CD4-positive, alpha-beta T cell treated with Interleukin-6 for 4 hours (primary cell): Measurements from ENCODE around the gene FGFR2.

ENCODE experiments used
- DNase-seq: peaks from one replicate; pipeline ENCODE4 v3.0.0-alpha.2; 2020; ENCODE audit warnings: mixed read lengths

The FGFR2 gene

DNA sequence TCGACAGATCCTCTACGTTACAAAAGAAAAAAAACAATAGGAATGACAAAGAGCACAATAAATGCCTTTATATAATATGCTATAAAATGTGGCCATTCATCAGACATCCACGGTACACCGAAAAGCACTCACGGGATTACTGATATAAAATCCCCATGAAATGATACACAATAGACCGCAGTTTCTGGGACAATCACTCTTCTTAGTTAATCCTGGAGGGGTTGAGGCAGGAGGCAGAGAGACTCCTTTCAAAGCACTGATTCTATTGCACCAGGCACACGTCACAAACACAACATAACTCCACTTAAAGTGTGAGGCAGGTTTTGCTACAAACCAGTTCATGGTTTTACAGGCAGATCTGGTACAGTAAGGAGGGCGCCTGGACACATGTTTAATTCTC, 113.8 kb downstream of the FGFR2 start:
- DNase-seq, result no peak

DNA sequence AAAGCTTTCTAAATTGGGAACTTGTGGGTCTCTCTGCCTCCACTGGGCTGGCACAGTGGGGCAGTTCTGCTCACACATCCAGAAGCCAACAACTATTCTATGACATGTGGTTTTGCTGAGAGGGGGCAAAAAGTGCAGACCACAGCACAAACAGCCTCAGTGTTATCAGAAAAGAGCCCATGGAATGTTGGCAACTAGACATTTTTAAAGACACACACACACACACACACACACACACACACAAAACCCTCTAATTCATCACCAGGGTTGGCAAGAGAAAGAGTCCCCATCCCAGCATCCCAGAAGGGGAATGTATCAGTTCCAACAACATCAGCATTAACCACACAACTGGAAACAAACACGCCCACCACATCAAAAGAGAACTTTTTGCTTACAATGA, 117.1 kb downstream of the FGFR2 start:
- DNase-seq, result no peak

DNA sequence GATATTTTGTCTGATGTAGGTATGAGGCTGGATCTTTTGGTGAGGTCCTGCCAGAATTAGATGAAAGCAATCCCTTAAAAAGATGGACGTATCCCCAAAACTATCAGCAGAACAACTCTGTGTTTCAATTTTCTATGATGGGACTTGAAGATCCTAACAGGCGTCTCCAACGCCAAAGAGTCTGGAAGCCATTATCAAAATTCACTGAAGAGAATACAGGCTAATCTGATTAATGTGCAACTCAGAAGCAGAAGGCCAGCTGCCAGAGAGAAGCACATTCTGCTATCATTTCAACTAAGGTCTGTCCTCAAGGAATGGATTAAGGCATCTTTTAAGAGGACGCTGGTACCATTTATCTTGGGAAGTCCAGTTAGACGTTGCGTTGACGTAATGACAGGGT, 119.7 kb downstream of the FGFR2 start:
- no peak for DNase-seq

DNA sequence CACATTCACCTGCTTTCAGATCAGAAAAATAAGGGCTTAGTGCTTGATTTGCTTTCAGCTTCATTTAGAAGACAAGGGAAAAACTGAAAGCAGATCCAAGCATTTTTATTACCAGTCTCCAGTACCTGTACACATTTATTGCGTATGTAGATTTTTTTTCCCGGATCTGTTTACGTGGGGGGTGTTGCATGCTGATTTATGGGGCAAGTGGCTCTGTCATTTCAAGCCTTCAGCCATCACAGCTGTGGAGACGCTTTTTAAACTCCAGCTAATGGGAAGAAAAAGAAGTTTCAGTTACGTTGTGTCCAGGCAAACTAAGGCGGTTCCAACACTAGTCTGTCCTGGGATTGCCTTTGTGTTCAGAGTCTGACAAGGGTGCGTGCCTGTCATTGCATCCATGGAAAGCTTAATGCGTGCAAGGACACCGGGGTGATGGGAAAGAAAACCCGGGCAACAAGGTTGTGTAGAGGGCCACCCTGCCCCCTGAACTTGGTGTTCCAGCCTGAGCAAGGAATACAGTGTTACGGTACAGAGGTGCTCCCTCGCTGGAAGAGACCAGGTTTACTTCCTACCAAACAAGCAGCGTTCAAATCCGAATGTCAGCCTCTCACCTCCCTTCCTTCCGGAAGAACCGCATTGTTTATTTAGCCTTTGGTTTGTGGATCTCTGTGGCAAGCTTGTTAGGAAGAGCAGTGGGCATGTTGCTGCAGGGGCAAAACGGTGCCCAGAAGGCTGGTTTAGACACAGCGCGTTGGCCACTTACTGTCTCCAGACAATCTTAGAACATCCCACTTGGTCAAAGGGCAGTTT, 128.2 kb downstream of the FGFR2 start:
- DNase-seq, result no peak

DNA sequence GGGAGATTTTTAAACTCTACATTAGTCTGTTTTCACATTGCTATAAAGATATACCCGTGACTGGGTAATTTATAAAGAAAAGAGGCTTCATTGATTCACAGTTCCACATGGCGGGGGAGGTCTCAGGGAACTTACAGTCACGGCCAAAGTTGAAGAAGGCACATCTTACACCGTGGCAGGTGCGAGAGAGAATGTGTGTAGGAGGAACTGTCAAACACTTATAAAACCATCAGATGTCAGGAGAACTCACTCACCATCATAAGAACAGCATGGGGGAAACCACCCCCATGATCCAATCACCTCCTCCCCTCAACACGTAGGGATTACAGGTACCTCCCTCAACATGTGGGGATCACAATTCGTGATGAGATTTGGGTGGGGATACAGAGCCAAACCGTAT, 129.5 kb downstream of the FGFR2 start:
- no peak for DNase-seq

DNA sequence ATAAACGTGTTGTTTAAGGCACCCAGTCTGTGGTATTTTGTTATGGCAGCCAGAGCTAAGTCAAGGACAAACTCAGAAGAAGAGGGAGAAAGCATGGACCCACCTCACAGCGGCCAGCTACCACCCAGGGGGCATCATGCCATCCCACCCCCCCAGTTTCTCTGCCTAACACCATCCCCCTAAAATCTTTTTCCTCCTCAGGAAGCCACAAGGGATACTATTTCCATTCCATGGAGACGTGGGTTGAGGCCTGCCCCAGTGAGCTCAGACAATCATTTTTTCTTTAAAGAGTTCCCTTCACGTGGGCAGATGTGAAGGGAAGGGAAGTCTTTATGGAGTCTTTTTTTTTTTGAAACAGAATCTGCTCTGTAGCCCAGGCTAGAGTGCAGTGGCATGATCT, 131.8 kb downstream of the FGFR2 start:
- no peak for DNase-seq

DNA sequence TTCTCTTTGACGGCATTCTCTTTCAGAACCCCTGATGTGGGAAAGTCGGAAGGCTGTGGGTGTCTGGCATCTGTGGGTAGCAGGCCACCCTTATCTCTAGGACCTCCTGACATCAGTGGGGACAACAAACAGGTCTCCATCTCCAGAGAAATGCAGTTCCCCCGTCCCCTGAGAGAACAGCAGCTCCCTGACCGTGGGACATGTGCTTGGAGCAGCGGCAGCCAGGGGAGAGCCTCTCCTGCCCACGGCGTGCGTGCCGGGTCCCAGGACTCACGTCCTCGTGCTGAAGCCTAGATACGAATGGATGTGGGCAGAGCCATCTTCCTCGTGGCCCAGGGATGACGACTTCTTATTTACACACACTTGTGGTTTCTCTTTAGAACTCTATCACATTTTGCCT, 133.0 kb downstream of the FGFR2 start:
- no peak for DNase-seq

DNA sequence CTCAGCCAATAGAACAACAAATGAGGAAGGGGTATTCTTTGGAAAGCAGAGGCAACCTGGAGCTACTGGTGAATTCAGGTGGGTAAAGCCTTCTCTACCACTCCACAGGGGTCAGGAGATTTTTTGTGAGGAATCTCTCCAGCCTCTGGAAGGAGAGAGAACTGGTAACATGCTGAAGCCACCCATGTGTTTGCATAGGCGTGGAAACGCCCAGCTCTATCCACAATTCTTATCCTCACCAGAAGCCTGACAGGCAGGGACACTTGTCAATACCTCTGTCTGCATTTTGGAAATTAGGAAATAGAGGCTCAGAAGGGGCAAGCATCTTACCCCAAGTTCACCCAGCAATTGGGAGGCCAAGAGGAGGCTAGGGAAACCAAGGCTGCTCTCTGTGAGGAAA, 133.7 kb downstream of the FGFR2 start:
- no peak for DNase-seq

DNA sequence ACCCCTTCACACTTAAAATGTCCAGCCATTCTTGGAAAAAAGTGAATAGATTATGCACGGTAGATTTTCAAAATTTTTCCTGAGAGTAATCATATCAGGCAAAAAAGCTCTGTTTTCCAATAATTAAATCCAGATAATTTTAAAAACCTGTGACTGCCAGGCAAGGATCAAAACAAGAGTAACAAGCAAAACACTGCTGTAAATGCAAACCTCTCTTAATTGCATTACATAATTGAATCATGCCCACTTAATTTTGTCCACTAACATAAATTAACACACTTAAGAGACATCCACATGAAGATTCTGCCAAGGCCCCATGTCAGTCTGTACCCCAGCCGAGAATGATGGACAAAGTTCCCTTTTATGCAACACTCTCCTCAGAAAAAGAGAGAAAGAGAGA, 135.3 kb downstream of the FGFR2 start:
- DNase-seq, result no peak

DNA sequence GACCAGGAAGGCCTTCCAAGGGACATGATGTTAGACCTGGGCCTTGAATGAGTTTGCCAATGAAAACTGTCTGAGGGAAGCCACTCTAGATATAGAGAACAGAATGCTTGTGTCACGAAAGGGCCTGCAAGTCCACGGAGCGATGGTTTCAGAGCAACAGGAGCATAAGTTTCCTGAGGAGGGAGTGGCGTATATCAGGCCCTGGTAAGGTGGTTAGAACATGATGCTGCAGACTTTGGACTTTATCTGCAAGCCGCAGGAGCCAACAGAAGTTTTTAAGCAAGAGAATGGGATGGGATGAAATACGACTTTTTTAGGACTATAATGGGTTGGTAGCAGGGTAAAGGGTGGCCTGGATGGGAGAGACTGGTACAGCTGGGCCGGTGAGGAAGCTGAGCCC, 136.0 kb downstream of the FGFR2 start:
- no peak for DNase-seq

DNA sequence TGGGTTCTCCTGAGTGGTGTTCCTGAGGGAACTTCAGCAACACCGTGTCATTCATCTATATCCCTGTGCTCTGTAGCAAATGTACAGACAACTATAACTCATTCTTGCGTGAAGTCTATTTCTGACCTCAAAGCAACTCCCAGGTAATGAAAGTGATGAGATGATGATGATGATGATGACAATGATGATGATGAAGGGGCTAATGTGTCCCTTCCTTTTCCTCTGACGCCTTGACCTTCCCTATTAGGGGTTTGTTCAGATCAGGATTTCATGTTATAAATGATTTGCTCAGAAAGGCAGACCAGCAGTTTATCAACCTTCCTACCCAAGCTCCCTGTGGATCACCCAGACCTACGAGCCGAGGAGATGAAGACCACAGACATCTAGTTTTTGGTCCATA, 136.9 kb downstream of the FGFR2 start:
- DNase-seq, result no peak

DNA sequence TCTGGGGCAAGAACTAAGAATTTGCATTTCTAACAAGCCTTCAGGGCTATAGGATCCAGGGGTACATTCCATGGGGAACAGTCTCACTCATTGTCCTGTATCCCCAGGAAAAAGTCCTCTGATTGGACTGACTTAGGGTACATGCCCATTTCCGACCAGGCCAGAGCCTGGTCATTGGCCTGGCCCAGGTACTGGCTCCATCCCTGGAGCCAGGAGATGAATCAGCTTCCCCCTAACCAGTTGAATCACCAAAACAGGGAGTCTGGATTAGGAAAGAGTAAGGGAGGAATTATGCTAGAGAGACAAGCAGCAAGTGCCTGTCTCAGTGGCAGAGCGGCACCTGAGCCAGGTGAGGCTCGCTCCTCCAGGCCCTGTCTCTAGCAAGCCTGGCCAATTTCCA, 137.5 kb downstream of the FGFR2 start:
- no peak for DNase-seq

DNA sequence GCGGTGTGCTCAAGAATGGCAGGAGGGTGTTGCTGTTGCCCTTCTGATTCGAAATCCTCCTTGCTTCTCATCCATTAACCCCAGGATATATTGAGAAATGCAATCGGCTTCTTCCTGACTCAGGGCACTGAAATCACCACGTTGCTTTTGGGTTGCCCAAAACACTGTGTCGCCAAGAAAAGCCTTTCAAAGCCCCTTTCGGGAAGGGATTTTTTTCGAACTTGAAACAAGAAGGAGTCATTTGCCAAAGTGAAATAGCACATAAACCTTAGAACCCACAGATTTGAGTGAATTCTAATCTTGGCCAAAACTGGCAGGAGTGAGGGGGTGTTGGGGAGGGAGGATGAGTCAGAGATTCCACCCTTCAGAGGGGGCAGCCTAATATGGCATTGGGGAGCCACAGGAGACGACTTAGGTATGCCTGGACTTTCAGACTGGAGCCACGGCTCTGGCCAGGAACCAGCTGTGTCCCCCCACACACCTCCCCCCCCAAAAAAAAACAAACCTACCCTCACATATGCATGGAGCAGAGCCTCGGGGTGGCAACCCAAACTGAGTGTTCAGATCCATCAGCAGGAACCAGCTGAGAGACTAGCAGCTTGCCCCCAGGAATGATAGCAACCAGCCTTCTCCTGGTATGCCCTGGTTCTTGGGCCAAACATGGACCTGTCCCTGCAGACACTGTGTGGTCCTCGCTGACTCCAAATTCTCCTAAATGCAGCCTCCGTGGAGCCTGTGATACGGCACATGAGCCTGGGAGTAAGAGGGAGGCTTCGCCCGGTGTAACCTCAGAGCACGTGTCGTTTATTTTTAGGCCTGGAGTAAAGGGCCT, 138.4 kb downstream of the FGFR2 start:
- DNase-seq, result no peak

DNA sequence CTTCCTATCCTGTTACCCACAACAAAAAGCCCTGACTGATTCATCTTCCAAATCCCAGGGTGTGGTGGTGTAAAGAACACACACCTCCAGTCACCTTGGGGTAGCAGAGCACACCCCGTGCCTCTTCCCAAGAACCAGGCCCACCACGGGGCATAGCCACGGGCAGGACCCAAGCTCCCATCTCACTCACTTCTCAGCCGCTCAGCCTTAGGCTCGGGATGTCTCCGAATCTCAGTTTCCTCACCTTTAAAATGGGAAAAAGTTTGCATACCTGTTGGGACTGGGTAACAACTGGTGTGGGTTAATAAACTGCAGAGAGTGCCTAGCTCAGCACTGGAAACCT, 139.0 kb downstream of the FGFR2 start:
- no peak for DNase-seq

DNA sequence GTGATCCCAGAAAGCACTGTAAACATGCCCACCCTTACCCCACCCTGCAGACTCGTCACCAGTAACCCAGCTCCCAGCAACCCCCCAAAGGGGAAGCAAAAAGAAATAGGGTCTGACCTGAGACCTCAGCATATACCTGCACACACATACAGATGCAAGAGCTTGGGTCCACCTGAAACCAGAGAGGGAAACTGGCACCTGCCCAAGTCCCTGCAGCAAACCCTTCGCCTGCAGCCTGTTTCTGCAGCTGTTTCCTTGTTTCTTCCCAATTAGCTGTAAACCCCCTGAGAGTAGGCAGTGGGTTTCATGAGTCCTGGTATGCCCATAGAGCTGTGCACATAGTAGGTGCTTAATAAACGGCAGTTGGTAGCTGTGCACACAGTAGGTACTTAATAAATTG, 140.5 kb downstream of the FGFR2 start:
- no peak for DNase-seq

DNA sequence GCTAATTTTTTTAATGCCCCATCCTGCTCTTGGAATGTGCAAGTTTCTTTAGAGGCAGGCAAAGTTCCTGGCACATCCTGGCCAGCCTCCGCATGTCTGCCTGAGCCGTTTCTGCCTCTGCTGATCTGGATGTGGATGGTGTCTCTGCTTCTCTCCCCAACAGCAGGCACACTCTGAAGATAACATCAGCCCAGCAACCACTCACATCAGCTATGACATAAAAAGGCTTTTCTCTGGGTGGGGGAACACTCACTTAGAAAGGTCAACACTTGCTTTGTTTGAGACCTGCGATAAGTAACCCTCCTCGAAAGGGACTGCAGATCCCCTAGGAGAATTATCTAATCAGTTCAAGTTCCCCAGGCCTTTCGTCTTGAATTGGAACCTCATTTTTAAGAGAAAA, 142.9 kb downstream of the FGFR2 start:
- no peak for DNase-seq

DNA sequence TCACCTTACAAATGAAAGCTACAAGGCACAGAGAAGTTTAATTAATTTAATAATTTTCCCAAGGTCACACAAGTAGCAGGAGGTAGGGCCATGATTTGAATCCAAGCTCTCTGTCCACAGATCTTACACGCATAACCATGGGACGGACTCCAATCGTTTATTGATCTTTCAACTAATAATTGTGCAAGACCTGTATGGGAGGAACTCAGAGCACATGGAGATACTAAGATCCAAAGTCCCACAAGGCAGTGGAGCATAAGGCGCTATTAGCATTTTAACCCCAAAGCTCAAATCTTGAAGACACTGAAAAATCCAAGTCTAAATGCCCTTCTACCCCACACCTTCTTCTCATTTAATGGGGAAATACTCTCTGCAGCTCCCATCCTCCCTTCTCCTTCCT, 143.5 kb downstream of the FGFR2 start:
- no peak for DNase-seq

DNA sequence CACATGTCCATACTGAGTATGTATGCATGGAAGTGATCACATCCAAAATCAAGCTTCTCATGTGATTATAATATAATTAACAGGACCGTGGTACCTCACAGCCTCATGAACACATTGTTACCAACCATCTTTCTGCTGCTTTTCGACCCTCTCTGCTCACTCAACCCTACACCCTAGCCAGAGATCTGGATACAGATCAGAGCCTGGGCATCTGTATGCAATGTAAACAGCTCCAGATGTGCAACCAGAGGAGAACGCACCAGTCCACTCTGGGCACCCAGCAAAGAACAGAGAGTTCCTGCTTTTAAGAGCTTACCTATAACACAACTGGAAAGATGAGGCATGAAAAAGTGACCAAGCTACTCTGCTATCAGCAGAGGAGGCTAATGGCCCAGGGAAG, 145.1 kb downstream of the FGFR2 start:
- no peak for DNase-seq

DNA sequence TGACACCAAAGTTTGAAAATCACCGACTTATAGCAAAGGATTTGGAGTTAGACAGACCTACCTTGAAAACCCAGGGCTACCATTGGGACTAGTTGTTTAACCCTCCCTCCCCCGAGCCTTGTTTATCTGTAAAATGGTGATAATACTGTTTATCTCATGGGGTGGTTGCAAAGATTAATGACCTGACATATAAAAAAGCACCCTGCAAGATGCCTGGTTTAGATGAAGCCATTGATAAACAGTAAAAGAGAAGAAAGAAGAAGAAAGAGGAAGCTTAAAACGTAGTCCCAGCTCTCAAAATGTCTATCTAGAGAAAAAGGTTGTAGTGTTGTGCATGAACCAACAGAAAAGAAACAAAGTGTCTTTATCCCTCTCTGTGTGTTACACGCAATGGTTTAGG, 145.7 kb downstream of the FGFR2 start:
- no peak for DNase-seq

DNA sequence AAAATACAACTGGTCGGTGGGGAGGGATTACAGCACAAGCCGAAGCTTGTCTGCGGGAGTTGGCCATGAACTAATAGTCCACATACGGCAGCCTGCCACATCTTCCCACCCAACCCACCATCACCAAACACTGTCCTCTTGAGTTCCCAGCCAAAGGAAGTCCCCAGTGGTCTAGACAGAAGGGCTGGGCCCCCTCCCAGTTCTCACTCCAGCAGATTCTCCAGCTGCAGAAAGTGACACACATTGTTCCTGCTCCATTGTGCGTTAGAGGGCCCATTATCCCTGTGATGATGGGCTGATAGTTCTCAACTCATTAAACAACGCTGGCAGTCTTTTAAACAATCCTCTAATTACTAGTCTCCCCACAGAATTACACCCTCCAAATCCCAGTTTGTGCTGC, 148.0 kb downstream of the FGFR2 start:
- DNase-seq, result no peak

DNA sequence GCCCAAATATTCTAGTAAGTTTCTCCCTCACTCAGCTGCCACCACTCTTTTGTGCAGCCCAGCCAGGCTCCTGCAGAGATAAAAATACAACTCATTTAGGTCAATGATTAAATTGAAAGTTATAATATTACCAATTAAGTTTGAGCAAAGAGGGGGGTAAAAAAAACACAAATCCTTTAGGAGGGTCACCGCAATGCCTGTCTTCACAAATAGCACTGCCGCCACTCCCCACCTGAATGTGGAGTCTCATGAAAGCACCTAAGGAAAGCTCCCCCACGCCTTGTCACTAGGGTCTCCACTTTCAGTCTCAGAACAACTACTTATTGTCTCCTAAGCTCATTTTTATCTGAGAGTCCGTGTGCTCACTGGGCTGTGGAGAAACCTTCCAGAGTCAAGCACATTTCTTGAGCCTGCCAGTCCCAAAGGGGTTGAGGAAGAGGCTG, 148.7 kb downstream of the FGFR2 start:
- DNase-seq, result no peak

DNA sequence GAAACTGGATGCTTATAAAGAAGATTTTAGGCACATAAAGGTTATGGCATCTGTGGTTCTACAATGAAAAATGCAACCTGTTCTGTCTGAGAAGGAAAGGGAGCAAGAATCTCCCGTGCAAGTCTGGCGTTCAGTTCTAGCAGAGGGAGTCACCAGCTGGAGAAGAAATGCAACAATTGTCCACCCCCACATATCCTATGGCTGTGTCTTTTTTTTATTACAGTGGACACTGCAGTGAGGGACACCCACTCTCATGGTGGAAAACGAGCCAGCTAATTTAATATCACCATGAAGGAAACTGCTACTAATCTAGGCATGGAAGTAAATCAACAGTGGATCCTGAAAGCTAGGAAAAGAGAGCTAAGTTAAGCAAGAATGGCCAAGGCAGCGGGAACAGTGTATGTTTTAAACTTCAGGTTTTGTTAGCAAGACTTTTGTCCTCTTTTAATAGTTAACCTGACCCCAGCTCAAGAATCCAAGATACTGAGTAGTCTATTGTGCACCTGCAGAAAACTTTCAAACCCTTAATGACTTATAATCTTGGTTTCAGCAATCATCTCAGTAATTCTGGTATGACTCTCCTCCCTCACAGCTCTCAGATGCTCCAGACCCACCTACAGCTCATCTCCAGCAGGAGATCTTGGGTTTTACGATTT, 149.3 kb downstream of the FGFR2 start:
- DNase-seq, result no peak

DNA sequence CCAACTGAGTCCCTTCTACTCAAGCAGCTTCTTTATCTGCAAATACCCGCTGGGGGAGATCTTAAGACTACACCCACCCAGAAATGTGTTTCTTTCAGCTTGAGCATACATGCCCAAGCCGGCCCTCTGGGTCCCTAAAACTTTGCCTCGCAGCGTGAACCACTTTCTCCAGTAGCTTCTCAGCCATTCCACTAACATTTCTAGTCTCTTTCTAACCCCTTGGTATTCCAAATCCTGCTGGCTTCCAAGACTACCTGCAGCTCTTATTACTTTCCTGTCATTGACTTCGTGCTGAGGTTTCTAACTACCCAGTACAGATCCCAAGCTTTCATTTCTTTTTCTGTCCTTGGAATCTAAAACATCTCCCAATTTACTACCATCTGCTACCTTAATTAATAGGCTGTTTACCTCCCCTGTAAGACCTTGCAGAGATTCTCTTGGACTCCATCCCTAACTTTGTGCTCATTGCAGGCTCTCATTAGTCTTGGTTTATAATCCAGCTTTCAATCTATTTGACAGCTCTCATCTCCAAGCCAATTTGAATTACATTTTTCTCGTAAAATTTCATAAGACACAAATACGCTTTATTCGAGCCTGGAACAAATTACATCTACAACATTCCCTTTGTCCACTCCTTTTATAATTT, 153.6 kb downstream of the FGFR2 start:
- no peak for DNase-seq
